ENCODE data around the gene IFT43.
A peak's percentile ranks its signal among the peaks of the same experiment; 100 is the strongest.

Gene IFT43

GRCh38 chr14:75971509-75971908 lies 14.1 kb upstream of the IFT43 start:
- no peak overlapping the region for H3K4me3 ChIP-seq (ENCODE audit: low read length)
- TF ChIP-seq CTCF (conservative IDR thresholded peaks at IDR 0.05; ENCODE audit: low read depth, low read length): no peak

DNA sequence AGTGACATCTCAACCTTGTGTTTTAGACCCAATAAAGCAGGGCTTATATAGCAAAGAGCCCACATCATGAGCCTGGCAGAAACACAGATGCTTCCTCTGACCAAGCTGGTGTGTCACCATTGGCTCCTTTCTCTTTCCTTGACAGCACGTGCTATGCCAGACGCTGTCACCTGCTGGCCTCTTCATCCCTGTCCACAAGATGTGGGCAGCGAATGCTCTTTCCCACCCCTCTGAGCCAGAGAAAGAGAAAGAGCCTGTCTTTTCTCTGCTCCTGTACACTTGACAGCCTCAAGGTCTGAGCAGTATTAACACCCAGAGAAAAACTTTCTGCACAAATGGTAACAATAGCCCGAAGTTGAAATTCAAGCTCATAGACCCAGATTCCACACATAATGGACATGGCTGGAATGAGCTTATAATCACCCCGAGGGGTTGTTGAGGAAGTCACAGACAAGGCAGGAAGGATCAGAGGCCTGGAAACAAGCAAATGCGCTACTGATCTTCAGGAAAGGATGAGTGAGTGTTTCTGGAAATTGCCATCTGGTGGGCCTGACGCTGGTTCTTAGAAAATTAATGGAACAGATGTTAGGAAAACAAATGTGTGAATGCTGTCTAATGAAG lies 12.7 kb upstream of the IFT43 start:
- TF ChIP-seq CTCF (conservative IDR thresholded peaks at IDR 0.05; ENCODE audit: low read depth, low read length): no peak
- H3K4me3 ChIP-seq (ENCODE audit: low read length): no peak overlapping the region
- DNase-seq (ENCODE audit: low read depth): no peak

More at GRCh38 chr14:75971509-75971908, 14.1 kb upstream of the IFT43 start:
- no peak for DNase-seq (ENCODE audit: low read depth)

GRCh38 chr14:75976826-75977581 lies 8.6 kb upstream of the IFT43 start:
- H3K4me3 ChIP-seq (ENCODE audit: low read length): no peak overlapping the region
- no peak for DNase-seq (ENCODE audit: low read depth)
- TF ChIP-seq CTCF (conservative IDR thresholded peaks at IDR 0.05; ENCODE audit: low read depth, low read length): no peak

- no peak for TF ChIP-seq CTCF (conservative IDR thresholded peaks at IDR 0.05; ENCODE audit: low read depth, low read length)
- no peak for DNase-seq (ENCODE audit: low read depth)
- no peak overlapping the region for H3K4me3 ChIP-seq (ENCODE audit: low read length)
Observed at GRCh38 chr14:75977582-75977943, 8.0 kb upstream of the IFT43 start.

DNA sequence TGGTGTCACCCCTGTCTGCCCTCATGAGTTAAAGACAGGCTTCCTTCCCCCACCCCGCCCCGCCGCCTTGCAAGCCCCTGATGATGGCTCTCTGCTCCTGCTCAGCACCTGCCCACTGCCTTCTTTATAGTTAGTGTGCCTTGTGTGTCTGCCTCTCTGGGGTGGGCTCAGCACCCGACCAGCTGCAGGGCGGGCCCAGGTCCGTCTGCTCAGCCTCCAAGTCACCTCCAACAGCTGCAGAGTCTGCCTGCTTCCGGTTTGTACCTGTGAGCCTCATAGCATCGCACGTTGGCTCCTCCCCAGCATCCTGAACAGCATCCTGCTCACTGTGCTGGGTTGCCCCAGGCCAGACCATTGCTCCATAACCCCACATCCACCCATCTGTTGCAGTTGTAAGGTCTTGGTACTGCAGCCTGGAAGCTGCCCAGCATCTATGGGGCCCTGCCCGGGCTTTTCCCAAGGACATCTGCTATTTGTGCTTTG lies 7.3 kb upstream of the IFT43 start:
- H3K4me3 ChIP-seq (ENCODE audit: low read length): no peak overlapping the region
- no peak for DNase-seq (ENCODE audit: low read depth)
- TF ChIP-seq CTCF (conservative IDR thresholded peaks at IDR 0.05; ENCODE audit: low read depth, low read length): no peak

GRCh38 chr14:75979071-75979571 lies 6.4 kb upstream of the IFT43 start:
- TF ChIP-seq CTCF (conservative IDR thresholded peaks at IDR 0.05; ENCODE audit: low read depth, low read length): peak; percentile 81
- H3K4me3 ChIP-seq (ENCODE audit: low read length): no peak overlapping the region
- no peak for DNase-seq (ENCODE audit: low read depth)

All from retinal pigment epithelial cell (primary cell).